Erythroblast (primary cell): ENCODE data around the gene TMEM150A.

ENCODE experiments used
- GATA1 ChIP-seq: IDR thresholded peaks from 2 replicates; pipeline ENCODE4 v1.6.1; 2011; ENCODE audit warnings: low read depth, mild to moderate bottlenecking, control low read depth, low read length, moderate library complexity
- POLR2A ChIP-seq: IDR thresholded peaks from 2 replicates; pipeline ENCODE4 v1.6.1; 2011; ENCODE audit warnings: mild to moderate bottlenecking, low read length

DNA sequence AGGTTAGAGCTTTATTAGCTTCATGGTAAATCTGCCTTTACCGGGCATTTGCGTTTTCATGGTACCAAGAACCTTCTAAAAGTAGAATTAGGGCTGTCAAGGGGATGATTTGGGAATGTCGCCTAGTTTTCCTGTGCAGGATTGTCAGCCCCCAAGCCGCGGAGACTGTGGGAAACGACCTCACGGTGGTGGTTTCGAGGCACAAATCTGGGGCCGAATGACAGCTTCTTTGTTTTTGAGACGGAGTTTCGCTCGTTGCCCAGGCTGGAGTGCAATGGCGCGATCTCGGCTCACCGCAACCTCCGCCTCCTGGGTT, 12.9 kb upstream of the TMEM150A start:
- no peak for TF ChIP-seq POLR2A
- no peak for TF ChIP-seq GATA1
